Smooth muscle cell (in vitro differentiated cells): ENCODE results near the gene ZSWIM1. TPM values are rescaled to one million over a fixed set of nuclear protein-coding genes. Genes with fewer than 3 reads are reported as not detected.

Experiments used
- DNase-seq: peaks from one replicate; lab custom pipeline; 2025; ENCODE audit not compliant: unreplicated experiment; lab: John Stamatoyannopoulos, UW
- H2AFZ ChIP-seq: fragments of 200-600 bp; sonication (generic); 2 replicates; pipeline ENCODE4 v1.6.0; 2016; ENCODE audit warnings: antibody characterized with exemption, low read depth, mild to moderate bottlenecking
- H3F3A ChIP-seq: fragments of 200-600 bp; sonication (generic); 2 replicates; pipeline ENCODE4 v1.6.0; 2017; ENCODE audit warnings: antibody characterized with exemption, low read depth
- H3K27ac ChIP-seq: fragments of 200-600 bp; sonication (generic); 2 replicates; pipeline ENCODE4 v1.5.1; 2016; ENCODE audit warnings: low read depth, mild to moderate bottlenecking
- H3K27me3 ChIP-seq: fragments of 200-600 bp; sonication (generic); 2 replicates; pipeline ENCODE4 v1.6.1; 2016; ENCODE audit warnings: low read depth, mild to moderate bottlenecking
- H3K36me3 ChIP-seq: fragments of 200-600 bp; sonication (generic); 2 replicates; pipeline ENCODE4 v1.5.1; 2016; ENCODE audit warnings: low read depth
- H3K4me1 ChIP-seq: fragments of 200-600 bp; sonication (generic); 2 replicates; pipeline ENCODE4 v1.5.1; 2016; ENCODE audit warnings: low read depth
- H3K4me2 ChIP-seq: fragments of 200-600 bp; sonication (generic); 2 replicates; pipeline ENCODE4 v1.6.0; 2016; ENCODE audit warnings: mild to moderate bottlenecking
- H3K4me3 ChIP-seq: fragments of 200-600 bp; sonication (generic); 2 replicates; pipeline ENCODE4 v1.5.1; 2016; ENCODE audit warnings: mild to moderate bottlenecking
- H3K79me2 ChIP-seq: fragments of 200-600 bp; sonication (generic); 2 replicates; pipeline ENCODE4 v1.6.0; 2016; ENCODE audit warnings: low read depth, mild to moderate bottlenecking
- H3K9ac ChIP-seq: fragments of 200-600 bp; sonication (generic); 2 replicates; pipeline ENCODE4 v1.6.0; 2016; ENCODE audit warnings: low read depth
- H3K9me3 ChIP-seq: fragments of 200-600 bp; sonication (generic); replicated peaks from 2 replicates; pipeline ENCODE4 v1.5.1; 2016; ENCODE audit warnings: low read depth
- H4K20me1 ChIP-seq: fragments of 200-600 bp; sonication (generic); 2 replicates; pipeline ENCODE4 v1.6.0; 2016; ENCODE audit warnings: low read depth
- CTCF ChIP-seq: fragments of 200-600 bp; sonication (generic); IDR thresholded peaks from 2 replicates; pipeline ENCODE4 v1.5.1; 2017; ENCODE audit warnings: borderline replicate concordance, mild to moderate bottlenecking, antibody characterized with exemption; ENCODE audit not compliant: insufficient read depth, poor library complexity, severe bottlenecking
- WGBS: methylation state at CpG from one replicate; pipeline ENCODE4 v1.1.7; 2016; ENCODE audit warnings: low lambda C conversion rate; 5-methylcytosine and 5-hydroxymethylcytosine counted together
- polyA plus RNA-seq: library from polyadenylated mRNA; unstranded; fragments of >200 nt; fragmentation: Nextera tagmentation; extraction: Ambion mirVana; gene quantifications from 2 replicates; pipeline ENCODE4 v1.2.1, GENCODE V29; 2016
- total RNA-seq: library from RNA; depleted of rRNA; stranded (reverse); fragments of >200 nt; gene quantifications from 2 replicates; pipeline ENCODE4 v1.2.3, GENCODE V29; 2014

Gene ZSWIM1
- total and polyA plus RNA-seq, 2 experiments from 2014 or later: 5.7 to 12.2 TPM

- H3K4me2 ChIP-seq: peak overlapping the region; percentile 98
- peak overlapping the region; percentile 67 for H3K27ac ChIP-seq
- H3K9me3 ChIP-seq: no peaks in the 10 kb centered on the region
- peak; percentile 61 for TF ChIP-seq CTCF
- 2% methylated on average over 79 of the region's 79 CpGs for WGBS
- peaks cover 7% of the 10 kb centered on the region for H3K4me1 ChIP-seq
- no peaks in the 10 kb centered on the region for H3K27me3 ChIP-seq
- H3K79me2 ChIP-seq: peaks cover 5% of the 10 kb centered on the region
- peak overlapping the region; percentile 84 for H3K4me3 ChIP-seq
- peak overlapping the region; percentile 77 for H2AFZ ChIP-seq
- H4K20me1 ChIP-seq: peaks cover 5% of the 10 kb centered on the region
- peaks cover 5% of the 10 kb centered on the region for H3F3A ChIP-seq
- H3K9ac ChIP-seq: peak overlapping the region; percentile 83
- DNase-seq: peak; percentile 52
- H3K36me3 ChIP-seq: no peaks in the 10 kb centered on the region
These were observed 9.3 kb downstream of the ZSWIM1 start for GRCh38 chr20:45890077-45890984.

- Histone ChIP-seq H3K4me1 (peaks cover 6% of the 10 kb centered on the region), H3K79me2 (peaks cover 5% of the 10 kb centered on the region), H3K4me3 (peak within 1 kb of the TSS; percentile 84), H4K20me1 (no peaks in the 10 kb centered on the region), H3K9me3 (no peaks in the 10 kb centered on the region), H3K27me3 (no peaks in the 10 kb centered on the region), H3F3A (peaks cover 9% of the 10 kb centered on the region), H3K9ac (peak within 1 kb of the TSS; percentile 83), H3K27ac (peak within 1 kb of the TSS; percentile 67), H3K36me3 (no peaks in the 10 kb centered on the region), H3K4me2 (peak within 1 kb of the TSS; percentile 98), H2AFZ (peak within 1 kb of the TSS; percentile 77)
- peak; percentile 65 for DNase-seq
- TF ChIP-seq CTCF: no peak
- 5% methylated on average over 65 of the region's 78 CpGs for WGBS
These were observed 10.3 kb downstream of the ZSWIM1 start, which contains the start of the genes CTSA and NEURL2 for GRCh38 chr20:45890985-45891983. Gene CTSA (plus strand): TSS chr20:45891335. CDS start chr20:45891569, 234 bp downstream. Gene NEURL2 (minus strand): TSS chr20:45891208. CDS start chr20:45890991, 217 bp downstream.

- WGBS: 87% methylated on average over 9 of the region's 9 CpGs
- DNase-seq: no peak
- no peaks in the 10 kb centered on the region for H4K20me1 ChIP-seq
- peaks cover 6% of the 10 kb centered on the region for H3K4me1 ChIP-seq
- H3K9ac ChIP-seq: peak overlapping the region; percentile 83
- H3K4me2 ChIP-seq: peak overlapping the region; percentile 98
- peaks cover 5% of the 10 kb centered on the region for H3K79me2 ChIP-seq
- no peaks in the 10 kb centered on the region for H3K27me3 ChIP-seq
- peaks cover 9% of the 10 kb centered on the region for H3F3A ChIP-seq
- H3K36me3 ChIP-seq: no peaks in the 10 kb centered on the region
- no peaks in the 10 kb centered on the region for H3K9me3 ChIP-seq
- peak overlapping the region; percentile 84 for H3K4me3 ChIP-seq
- H3K27ac ChIP-seq: peak overlapping the region; percentile 67
- H2AFZ ChIP-seq: no peak overlapping the region
- no peak for TF ChIP-seq CTCF
These were observed 11.2 kb downstream of the ZSWIM1 start for GRCh38 chr20:45892049-45892825.
